ENCODE data around the gene RXRB.

- no peak for TF ChIP-seq EZH2 (IDR thresholded peaks at IDR 0.05; ENCODE audit: low read length, missing control alignments)
- TF ChIP-seq, protein P1, sequence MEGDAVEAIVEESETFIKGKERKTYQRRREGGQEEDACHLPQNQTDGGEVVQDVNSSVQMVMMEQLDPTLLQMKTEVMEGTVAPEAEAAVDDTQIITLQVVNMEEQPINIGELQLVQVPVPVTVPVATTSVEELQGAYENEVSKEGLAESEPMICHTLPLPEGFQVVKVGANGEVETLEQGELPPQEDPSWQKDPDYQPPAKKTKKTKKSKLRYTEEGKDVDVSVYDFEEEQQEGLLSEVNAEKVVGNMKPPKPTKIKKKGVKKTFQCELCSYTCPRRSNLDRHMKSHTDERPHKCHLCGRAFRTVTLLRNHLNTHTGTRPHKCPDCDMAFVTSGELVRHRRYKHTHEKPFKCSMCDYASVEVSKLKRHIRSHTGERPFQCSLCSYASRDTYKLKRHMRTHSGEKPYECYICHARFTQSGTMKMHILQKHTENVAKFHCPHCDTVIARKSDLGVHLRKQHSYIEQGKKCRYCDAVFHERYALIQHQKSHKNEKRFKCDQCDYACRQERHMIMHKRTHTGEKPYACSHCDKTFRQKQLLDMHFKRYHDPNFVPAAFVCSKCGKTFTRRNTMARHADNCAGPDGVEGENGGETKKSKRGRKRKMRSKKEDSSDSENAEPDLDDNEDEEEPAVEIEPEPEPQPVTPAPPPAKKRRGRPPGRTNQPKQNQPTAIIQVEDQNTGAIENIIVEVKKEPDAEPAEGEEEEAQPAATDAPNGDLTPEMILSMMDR (conservative IDR thresholded peaks at IDR 0.05 in 1 of 2, IDR thresholded peaks at IDR 0.05 in 1 of 2; ENCODE audit: low read depth in 1 of 2, low read length in 2 of 2): no peak
Measured at GRCh38 chr6:33177552-33178446, 22.7 kb downstream of the RXRB start.
